Measurements from ENCODE around the gene OCLN. TPM values are rescaled to one million over a fixed set of nuclear protein-coding genes. Genes with fewer than 3 reads are reported as not detected.

The OCLN gene
- total and polyA plus RNA-seq, 7 experiments from 2014 or later: 0.07 to 8.5 (median 1.6) TPM

- Mint-ChIP-seq H3K36me3 (no peaks in the 10 kb centered on the region), H3K4me3 (no peak overlapping the region), H3K27ac (no peak overlapping the region), H3K4me1 (peaks cover 0 to 13% (median 4%) of the 10 kb centered on the region in 7 donors), H3K27me3 (peaks cover 29 to 43% (median 36%) of the 10 kb centered on the region in 5 donors), H3K9me3 (no peaks in the 10 kb centered on the region)
- Histone ChIP-seq H3K27ac (ENCODE audit: low read depth, low read length) (no peak overlapping the region), H3K4me3 (ENCODE audit: low read length) (no peak overlapping the region), H3K4me1 (ENCODE audit: control insufficient read depth in 2 of 2, insufficient read depth in 2 of 2, low read length in 2 of 2) (no peaks in the 10 kb centered on the region), H3K27me3 (ENCODE audit: control insufficient read depth in 2 of 2, insufficient read depth in 2 of 2, low read length in 2 of 2) (peaks cover 0 to 5% of the 10 kb centered on the region in 2 donors), H3K36me3 (ENCODE audit: control insufficient read depth in 2 of 3, insufficient read depth in 3 of 3, low read length in 3 of 3) (no peaks in the 10 kb centered on the region), H3K9me3 (ENCODE audit: control insufficient read depth in 2 of 3, low read length in 3 of 3) (no peaks in the 10 kb centered on the region)
- ChIA-PET POLR2A (no interaction called here), CTCF (no interaction called here)
- intact Hi-C loops (cut with micrococcal nuclease): no loop called here
- DNase-seq (no peak), ATAC-seq (no peak)
These were observed 4.5 kb downstream of the OCLN start for GRCh38 chr5:69497006-69497520.

GRCh38 chr5:69498384-69498783 lies 5.8 kb downstream of the OCLN start:
- POLR2A ChIA-PET: no interaction called here
- CTCF ChIA-PET: no interaction called here
- intact Hi-C loops (cut with micrococcal nuclease): no loop called here

GRCh38 chr5:69502367-69502766 lies 9.8 kb downstream of the OCLN start:
- no peak overlapping the region for H3K4me3 ChIP-seq (ENCODE audit: low read length)
- H3K36me3 Mint-ChIP-seq: no peaks in the 10 kb centered on the region
- peaks cover 8 to 18% (median 15%) of the 10 kb centered on the region in 5 donors for H3K27me3 Mint-ChIP-seq
- no peaks in the 10 kb centered on the region for H3K9me3 ChIP-seq (ENCODE audit: control insufficient read depth in 2 of 3, low read length in 3 of 3)
- H3K36me3 ChIP-seq (ENCODE audit: control insufficient read depth in 2 of 3, insufficient read depth in 3 of 3, low read length in 3 of 3): no peaks in the 10 kb centered on the region
- H3K27me3 ChIP-seq (ENCODE audit: control insufficient read depth in 2 of 2, insufficient read depth in 2 of 2, low read length in 2 of 2): peaks cover 0 to 4% of the 10 kb centered on the region in 2 donors
- no peaks in the 10 kb centered on the region for H3K4me1 Mint-ChIP-seq
- H3K4me3 Mint-ChIP-seq: no peak overlapping the region
- peaks cover 0 to 2% (median 0%) of the 10 kb centered on the region in 11 donors for H3K9me3 Mint-ChIP-seq
- intact Hi-C loops (cut with micrococcal nuclease): no loop called here
- ATAC-seq (no peak), DNase-seq (no peak)
- POLR2A ChIA-PET: no interaction called here
- H3K27ac ChIP-seq (ENCODE audit: low read depth, low read length): no peak overlapping the region
- H3K27ac Mint-ChIP-seq: no peak overlapping the region
- CTCF ChIA-PET: no interaction called here
- H3K4me1 ChIP-seq (ENCODE audit: control insufficient read depth in 2 of 2, insufficient read depth in 2 of 2, low read length in 2 of 2): no peaks in the 10 kb centered on the region

More at GRCh38 chr5:69498384-69498783, 5.8 kb downstream of the OCLN start:
- Mint-ChIP-seq H3K9me3 (peaks cover 0 to 2% (median 0%) of the 10 kb centered on the region in 11 donors), H3K4me3 (no peak overlapping the region), H3K4me1 (peaks cover 0 to 6% (median 0%) of the 10 kb centered on the region in 7 donors), H3K36me3 (no peaks in the 10 kb centered on the region), H3K27me3 (peaks cover 30 to 46% (median 34%) of the 10 kb centered on the region in 5 donors), H3K27ac (no peak overlapping the region)
- H3K4me1 ChIP-seq (ENCODE audit: control insufficient read depth in 2 of 2, insufficient read depth in 2 of 2, low read length in 2 of 2): no peaks in the 10 kb centered on the region
- ATAC-seq: no peak
- no peak overlapping the region for H3K27ac ChIP-seq (ENCODE audit: low read depth, low read length)
- H3K27me3 ChIP-seq (ENCODE audit: control insufficient read depth in 2 of 2, insufficient read depth in 2 of 2, low read length in 2 of 2): peaks cover 0 to 9% of the 10 kb centered on the region in 2 donors
- H3K9me3 ChIP-seq (ENCODE audit: control insufficient read depth in 2 of 3, low read length in 3 of 3): no peaks in the 10 kb centered on the region
- H3K4me3 ChIP-seq (ENCODE audit: low read length): no peak overlapping the region
- no peaks in the 10 kb centered on the region for H3K36me3 ChIP-seq (ENCODE audit: control insufficient read depth in 2 of 3, insufficient read depth in 3 of 3, low read length in 3 of 3)
- no peak for DNase-seq

- POLR2A ChIA-PET: no interaction called here
- Mint-ChIP-seq H3K4me1 (no peaks in the 10 kb centered on the region), H3K4me3 (no peak overlapping the region), H3K9me3 (peaks cover 0 to 2% (median 0%) of the 10 kb centered on the region in 11 donors), H3K27ac (no peak overlapping the region), H3K36me3 (no peaks in the 10 kb centered on the region), H3K27me3 (peaks cover 8 to 15% (median 14%) of the 10 kb centered on the region in 5 donors)
- no peak for ATAC-seq
- CTCF ChIA-PET: no interaction called here
- no peak overlapping the region for H3K4me3 ChIP-seq (ENCODE audit: low read length)
- DNase-seq: no peak
- intact Hi-C loops (cut with micrococcal nuclease): no loop called here
- H3K36me3 ChIP-seq (ENCODE audit: control insufficient read depth in 2 of 3, insufficient read depth in 3 of 3, low read length in 3 of 3): no peaks in the 10 kb centered on the region
- H3K27ac ChIP-seq (ENCODE audit: low read depth, low read length): no peak overlapping the region
- H3K4me1 ChIP-seq (ENCODE audit: control insufficient read depth in 2 of 2, insufficient read depth in 2 of 2, low read length in 2 of 2): no peaks in the 10 kb centered on the region
- no peaks in the 10 kb centered on the region for H3K9me3 ChIP-seq (ENCODE audit: control insufficient read depth in 2 of 3, low read length in 3 of 3)
- H3K27me3 ChIP-seq (ENCODE audit: control insufficient read depth in 2 of 2, insufficient read depth in 2 of 2, low read length in 2 of 2): peaks cover 0 to 4% of the 10 kb centered on the region in 2 donors
These were observed 10.3 kb downstream of the OCLN start for GRCh38 chr5:69502767-69503488.

- no peaks in the 10 kb centered on the region for H3K36me3 ChIP-seq (ENCODE audit: control insufficient read depth in 2 of 3, insufficient read depth in 3 of 3, low read length in 3 of 3)
- CTCF ChIA-PET: no interaction called here
- ATAC-seq (no peak), DNase-seq (no peak)
- H3K9me3 Mint-ChIP-seq: peaks cover 0 to 2% (median 0%) of the 10 kb centered on the region in 11 donors
- H3K27ac Mint-ChIP-seq: no peak overlapping the region
- H3K4me1 ChIP-seq (ENCODE audit: control insufficient read depth in 2 of 2, insufficient read depth in 2 of 2, low read length in 2 of 2): no peaks in the 10 kb centered on the region
- H3K4me1 Mint-ChIP-seq: no peaks in the 10 kb centered on the region
- H3K27ac ChIP-seq (ENCODE audit: low read depth, low read length): no peak overlapping the region
- POLR2A ChIA-PET: no interaction called here
- H3K4me3 Mint-ChIP-seq: no peak overlapping the region
- intact Hi-C loops (cut with micrococcal nuclease): no loop called here
- H3K27me3 Mint-ChIP-seq: peaks cover 8 to 15% (median 14%) of the 10 kb centered on the region in 5 donors
- no peaks in the 10 kb centered on the region for H3K9me3 ChIP-seq (ENCODE audit: control insufficient read depth in 2 of 3, low read length in 3 of 3)
- peaks cover 0 to 4% of the 10 kb centered on the region in 2 donors for H3K27me3 ChIP-seq (ENCODE audit: control insufficient read depth in 2 of 2, insufficient read depth in 2 of 2, low read length in 2 of 2)
- H3K4me3 ChIP-seq (ENCODE audit: low read length): no peak overlapping the region
- H3K36me3 Mint-ChIP-seq: no peaks in the 10 kb centered on the region
These were observed 11.4 kb downstream of the OCLN start for GRCh38 chr5:69504036-69504435.

GRCh38 chr5:69505306-69505705 lies 12.7 kb downstream of the OCLN start:
- CTCF ChIA-PET: no interaction called here
- DNase-seq (no peak), ATAC-seq (no peak)
- H3K27ac Mint-ChIP-seq: no peak overlapping the region
- intact Hi-C loops (cut with micrococcal nuclease): no loop called here
- no peaks in the 10 kb centered on the region for H3K36me3 Mint-ChIP-seq
- H3K27me3 Mint-ChIP-seq: peaks cover 7 to 15% (median 11%) of the 10 kb centered on the region in 5 donors
- Histone ChIP-seq H3K27ac (ENCODE audit: low read depth, low read length) (no peak overlapping the region), H3K9me3 (ENCODE audit: control insufficient read depth in 2 of 3, low read length in 3 of 3) (no peaks in the 10 kb centered on the region), H3K36me3 (ENCODE audit: control insufficient read depth in 2 of 3, insufficient read depth in 3 of 3, low read length in 3 of 3) (no peaks in the 10 kb centered on the region), H3K4me3 (ENCODE audit: low read length) (no peak overlapping the region), H3K4me1 (ENCODE audit: control insufficient read depth in 2 of 2, insufficient read depth in 2 of 2, low read length in 2 of 2) (no peaks in the 10 kb centered on the region), H3K27me3 (ENCODE audit: control insufficient read depth in 2 of 2, insufficient read depth in 2 of 2, low read length in 2 of 2) (peaks cover 0 to 4% of the 10 kb centered on the region in 2 donors)
- peaks cover 0 to 2% (median 0%) of the 10 kb centered on the region in 11 donors for H3K9me3 Mint-ChIP-seq
- no peak overlapping the region for H3K4me3 Mint-ChIP-seq
- no peaks in the 10 kb centered on the region for H3K4me1 Mint-ChIP-seq
- POLR2A ChIA-PET: interaction anchor here (0.5 to 0.6 kb wide), 2 partner anchors 54 to 1379 kb away, joined by 3 read pairs; no protein-coding TSS in a partner anchor

- H3K9me3 Mint-ChIP-seq: peaks cover 0 to under 1% (median 0%) of the 10 kb centered on the region in 11 donors
- ChIA-PET CTCF (no interaction called here), POLR2A (no interaction called here)
- peaks cover 0 to 9% (median 0%) of the 10 kb centered on the region in 5 donors for H3K27me3 Mint-ChIP-seq
- H3K27me3 ChIP-seq (ENCODE audit: control insufficient read depth in 2 of 2, insufficient read depth in 2 of 2, low read length in 2 of 2): no peaks in the 10 kb centered on the region
- no peak overlapping the region for H3K4me3 ChIP-seq (ENCODE audit: low read length)
- H3K36me3 Mint-ChIP-seq: no peaks in the 10 kb centered on the region
- no peaks in the 10 kb centered on the region for H3K4me1 ChIP-seq (ENCODE audit: control insufficient read depth in 2 of 2, insufficient read depth in 2 of 2, low read length in 2 of 2)
- H3K27ac ChIP-seq (ENCODE audit: low read depth, low read length): no peak overlapping the region
- no peaks in the 10 kb centered on the region for H3K9me3 ChIP-seq (ENCODE audit: control insufficient read depth in 2 of 3, low read length in 3 of 3)
- intact Hi-C loops (cut with micrococcal nuclease): no loop called here
- no peak overlapping the region for H3K4me3 Mint-ChIP-seq
- H3K27ac Mint-ChIP-seq: no peak overlapping the region
- DNase-seq (no peak), ATAC-seq (peak; percentile 45)
- H3K36me3 ChIP-seq (ENCODE audit: control insufficient read depth in 2 of 3, insufficient read depth in 3 of 3, low read length in 3 of 3): no peaks in the 10 kb centered on the region
- H3K4me1 Mint-ChIP-seq: no peaks in the 10 kb centered on the region
These were observed 16.6 kb downstream of the OCLN start for GRCh38 chr5:69509212-69509611.
